ENCODE results near the gene ATP9B. TPM values are rescaled to one million over a fixed set of nuclear protein-coding genes. Genes with fewer than 3 reads are reported as not detected.
A peak's percentile ranks its signal among the peaks of the same experiment; 100 is the strongest.

The ATP9B gene
- total and polyA plus RNA-seq, 10 donors = 7.5 to 58.4 (median 42.7) TPM

- Histone ChIP-seq H3K36me3 (peaks cover 0 to 9% (median 0%) of the 10 kb centered on the region in 6 donors), H3K27ac (peak overlapping the region; percentile 53 to 98 (median 96)), H3K27me3 (replicated peaks in 1 of 7) (peaks cover 0 to 47% (median 7%) of the 10 kb centered on the region in 7 donors), H3K9me3 (no peaks in the 10 kb centered on the region), H3K4me3 (peak overlapping the region in 2 of 8 donors; percentile 74 to 90), H3K4me1 (peaks cover 39 to 88% (median 83%) of the 10 kb centered on the region in 6 donors)
- 83 to 90% (median 88%) methylated on average over 37 to 38 of the region's 38 CpGs for WGBS, 5 donors
- peak; percentile 79 for DNase-seq
- TF ChIP-seq POLR2AphosphoS5 (IDR thresholded peaks at IDR 0.05) = no peak
- TF ChIP-seq, protein P1, sequence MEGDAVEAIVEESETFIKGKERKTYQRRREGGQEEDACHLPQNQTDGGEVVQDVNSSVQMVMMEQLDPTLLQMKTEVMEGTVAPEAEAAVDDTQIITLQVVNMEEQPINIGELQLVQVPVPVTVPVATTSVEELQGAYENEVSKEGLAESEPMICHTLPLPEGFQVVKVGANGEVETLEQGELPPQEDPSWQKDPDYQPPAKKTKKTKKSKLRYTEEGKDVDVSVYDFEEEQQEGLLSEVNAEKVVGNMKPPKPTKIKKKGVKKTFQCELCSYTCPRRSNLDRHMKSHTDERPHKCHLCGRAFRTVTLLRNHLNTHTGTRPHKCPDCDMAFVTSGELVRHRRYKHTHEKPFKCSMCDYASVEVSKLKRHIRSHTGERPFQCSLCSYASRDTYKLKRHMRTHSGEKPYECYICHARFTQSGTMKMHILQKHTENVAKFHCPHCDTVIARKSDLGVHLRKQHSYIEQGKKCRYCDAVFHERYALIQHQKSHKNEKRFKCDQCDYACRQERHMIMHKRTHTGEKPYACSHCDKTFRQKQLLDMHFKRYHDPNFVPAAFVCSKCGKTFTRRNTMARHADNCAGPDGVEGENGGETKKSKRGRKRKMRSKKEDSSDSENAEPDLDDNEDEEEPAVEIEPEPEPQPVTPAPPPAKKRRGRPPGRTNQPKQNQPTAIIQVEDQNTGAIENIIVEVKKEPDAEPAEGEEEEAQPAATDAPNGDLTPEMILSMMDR (IDR thresholded peaks at IDR 0.05 in 8 of 11, conservative IDR thresholded peaks at IDR 0.05 in 3 of 11) = no peak
- no peak for TF ChIP-seq POLR2A (IDR thresholded peaks at IDR 0.05)
- intact Hi-C loops (cut with DNase I; ENCODE audit: low total_unique reads) = loop anchor here (5.0 kb wide), 1 partner anchor 129 kb away; no protein-coding TSS in a partner anchor
Measured at GRCh38 chr18:79397830-79398761, 328.9 kb downstream of the ATP9B start.

DNA sequence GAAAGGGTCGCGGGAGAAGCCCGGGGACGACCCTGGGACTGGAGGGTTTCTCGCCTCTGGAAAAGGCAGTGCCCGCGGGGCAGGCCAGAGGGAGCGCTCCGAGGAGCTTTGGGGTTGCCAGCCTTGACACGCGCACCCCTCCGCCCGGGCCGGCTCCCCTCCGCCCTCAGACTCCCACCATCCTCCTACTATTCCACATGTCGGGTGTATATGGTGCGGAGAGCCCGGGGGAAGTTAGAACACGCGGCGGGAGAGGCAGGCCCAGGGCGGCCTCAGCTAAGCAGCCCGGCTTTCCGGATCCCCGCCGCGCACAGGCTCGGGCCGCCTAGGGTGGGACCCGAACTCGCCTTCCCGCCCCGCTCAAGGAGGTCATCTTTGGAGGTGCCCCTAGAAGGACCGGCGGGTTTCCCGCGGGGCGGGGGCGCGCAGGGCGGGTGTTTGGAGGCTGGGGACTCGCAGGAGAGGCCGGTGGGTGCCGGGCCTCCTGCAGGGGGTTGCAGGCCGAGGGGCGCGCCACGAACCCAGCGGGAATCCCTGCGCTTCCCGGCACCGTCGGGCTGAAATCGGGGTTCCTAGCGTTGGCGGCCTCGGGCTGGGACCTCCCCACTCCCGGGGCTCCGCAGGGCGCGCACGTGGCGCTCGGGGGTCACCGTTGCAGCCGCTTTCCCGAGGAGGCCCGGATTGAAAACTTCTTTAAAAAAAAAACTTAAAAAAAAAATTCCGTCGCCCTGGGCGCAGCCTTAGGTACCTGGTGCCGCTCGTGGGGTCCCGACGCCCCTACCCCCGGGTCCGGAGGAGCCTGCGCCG is 330.3 kb downstream of the ATP9B start:
- peak overlapping the region; percentile 70 to 93 (median 78) for H3K4me3 ChIP-seq
- peak overlapping the region; percentile 84 to 98 (median 96) for H3K27ac ChIP-seq
- H3K9me3 ChIP-seq = no peaks in the 10 kb centered on the region
- peaks cover 47 to 88% (median 84%) of the 10 kb centered on the region in 6 donors for H3K4me1 ChIP-seq
- intact Hi-C loops (cut with DNase I; ENCODE audit: low total_unique reads) = loop anchor here (5.0 kb wide), 1 partner anchor 128 kb away; no protein-coding TSS in a partner anchor
- DNase-seq = peak; percentile 91
- 9 to 14% (median 10%) methylated on average over 54 to 79 of the region's 79 CpGs for WGBS, 5 donors
- H3K27me3 ChIP-seq (replicated peaks in 1 of 7) = peaks cover 0 to 33% (median 3%) of the 10 kb centered on the region in 7 donors
- peak in 2 of 3 donors; percentile 25 to 62 for TF ChIP-seq POLR2AphosphoS5 (IDR thresholded peaks at IDR 0.05)
- TF ChIP-seq, protein P1 (IDR thresholded peaks at IDR 0.05 in 8 of 11, conservative IDR thresholded peaks at IDR 0.05 in 3 of 11) = no peak
- H3K36me3 ChIP-seq = peaks cover 0 to 9% (median 0%) of the 10 kb centered on the region in 6 donors

DNA sequence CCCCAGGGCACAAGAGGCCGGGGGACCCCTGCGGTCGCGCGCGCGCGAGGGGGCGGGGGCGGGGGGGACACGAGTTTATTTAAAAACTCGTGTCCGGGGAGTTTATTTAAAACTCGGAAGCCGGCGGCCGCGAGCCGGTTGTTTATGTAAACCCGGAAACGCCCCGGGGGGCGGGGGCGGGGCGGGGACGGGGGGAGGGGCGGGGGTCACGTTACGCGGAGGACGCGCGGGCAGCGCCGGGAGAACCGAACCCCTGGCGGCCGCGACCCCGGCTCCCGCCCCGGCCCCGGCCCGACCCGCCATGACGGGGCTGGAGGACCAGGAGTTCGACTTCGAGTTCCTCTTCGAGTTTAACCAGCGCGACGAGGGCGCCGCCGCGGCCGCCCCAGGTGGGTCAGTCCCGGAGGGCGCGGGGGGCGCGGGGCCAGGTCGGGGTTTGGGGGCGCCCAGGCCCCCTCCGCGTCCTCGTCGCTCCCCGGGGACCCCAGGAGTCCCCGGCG is 330.9 kb downstream of the ATP9B start:
- Histone ChIP-seq H3K4me1 (peaks cover 47 to 88% (median 84%) of the 10 kb centered on the region in 6 donors), H3K4me3 (peak overlapping the region; percentile 70 to 93 (median 78)), H3K9me3 (no peaks in the 10 kb centered on the region), H3K27me3 (replicated peaks in 1 of 7) (peaks cover 0 to 27% (median 3%) of the 10 kb centered on the region in 7 donors), H3K36me3 (peaks cover 0 to 9% (median 0%) of the 10 kb centered on the region in 6 donors), H3K27ac (peak overlapping the region; percentile 84 to 98 (median 96))
- TF ChIP-seq POLR2A (IDR thresholded peaks at IDR 0.05) = no peak
- TF ChIP-seq POLR2AphosphoS5 (IDR thresholded peaks at IDR 0.05) = peak; percentile 43 to 59 (median 48)
- TF ChIP-seq, protein P1 (IDR thresholded peaks at IDR 0.05 in 8 of 11, conservative IDR thresholded peaks at IDR 0.05 in 3 of 11) = no peak
- 0 to 2% (median 1%) methylated on average over 12 to 70 of the region's 71 CpGs for WGBS, 5 donors
- peak; percentile 93 for DNase-seq
- intact Hi-C loops (cut with DNase I; ENCODE audit: low total_unique reads) = no loop called here

Data from spleen (tissue), 11 donors.